HEK293 (cell line): ENCODE results near the gene IFNA2.

ENCODE experiments used
- KLF16 ChIP-seq: fragments of 450-650 bp; formaldehyde crosslinking; IDR thresholded peaks from 2 replicates; pipeline ENCODE4 v1.5.1; 2017; ENCODE audit warnings: missing biosample characterization, missing genetic modification characterization
- MYNN ChIP-seq: fragments of 450-650 bp; formaldehyde crosslinking; IDR thresholded peaks from 2 replicates; pipeline ENCODE4 v1.5.1; 2016; ENCODE audit warnings: missing biosample characterization, missing genetic modification characterization, borderline replicate concordance
- TCF7L2 ChIP-seq: IDR thresholded peaks from 2 replicates; pipeline ENCODE4 v1.6.1; 2011; ENCODE audit warnings: low read depth, mild to moderate bottlenecking, inconsistent platforms, low read length, moderate library complexity, borderline replicate concordance
- ZIC2 ChIP-seq: fragments of 450-650 bp; formaldehyde crosslinking; IDR thresholded peaks from 2 replicates; pipeline ENCODE4 v1.5.1; 2016; ENCODE audit warnings: missing biosample characterization, missing genetic modification characterization
- ZNF133 ChIP-seq: fragments of 450-650 bp; formaldehyde crosslinking; IDR thresholded peaks from 2 replicates; pipeline ENCODE4 v1.5.1; 2016; ENCODE audit warnings: missing biosample characterization, missing genetic modification characterization
- ZNF521 ChIP-seq: fragments of 450-650 bp; formaldehyde crosslinking; IDR thresholded peaks from 2 replicates; pipeline ENCODE4 v1.5.1; 2017; ENCODE audit warnings: missing biosample characterization, mild to moderate bottlenecking, missing genetic modification characterization
- ZNF561 ChIP-seq: fragments of 450-650 bp; IDR thresholded peaks from 2 replicates; pipeline ENCODE4 v1.5.1; 2018; ENCODE audit warnings: missing biosample characterization, missing genetic modification characterization, borderline replicate concordance
- ZNF843 ChIP-seq: fragments of 450-650 bp; formaldehyde crosslinking; IDR thresholded peaks from 2 replicates; pipeline ENCODE4 v1.5.1; 2016; ENCODE audit warnings: missing biosample characterization, missing genetic modification characterization
- ZSCAN23 ChIP-seq: fragments of 450-650 bp; formaldehyde crosslinking; IDR thresholded peaks from 2 replicates; pipeline ENCODE4 v1.5.1; 2016; ENCODE audit warnings: missing biosample characterization, missing genetic modification characterization
- TF ChIP-seq, protein P1 (sequence below): fragments of 450-650 bp; formaldehyde crosslinking; IDR thresholded peaks from 2 replicates; pipeline ENCODE4 v1.5.1; 2016; ENCODE audit warnings: missing biosample characterization, missing genetic modification characterization

GRCh38 chr9:21413624-21414023 lies 28.4 kb upstream of the IFNA2 start:
- TF ChIP-seq KLF16 (tag by site-specific recombination) (no peak), ZSCAN23 (tag by site-specific recombination) (no peak), ZNF843 (tag by site-specific recombination) (no peak), ZIC2 (tag by site-specific recombination) (no peak), TCF7L2 (no peak), ZNF133 (tag by site-specific recombination) (no peak), MYNN (no peak), ZNF521 (tag by site-specific recombination) (no peak), ZNF561 (no peak)
- TF ChIP-seq, protein P1, sequence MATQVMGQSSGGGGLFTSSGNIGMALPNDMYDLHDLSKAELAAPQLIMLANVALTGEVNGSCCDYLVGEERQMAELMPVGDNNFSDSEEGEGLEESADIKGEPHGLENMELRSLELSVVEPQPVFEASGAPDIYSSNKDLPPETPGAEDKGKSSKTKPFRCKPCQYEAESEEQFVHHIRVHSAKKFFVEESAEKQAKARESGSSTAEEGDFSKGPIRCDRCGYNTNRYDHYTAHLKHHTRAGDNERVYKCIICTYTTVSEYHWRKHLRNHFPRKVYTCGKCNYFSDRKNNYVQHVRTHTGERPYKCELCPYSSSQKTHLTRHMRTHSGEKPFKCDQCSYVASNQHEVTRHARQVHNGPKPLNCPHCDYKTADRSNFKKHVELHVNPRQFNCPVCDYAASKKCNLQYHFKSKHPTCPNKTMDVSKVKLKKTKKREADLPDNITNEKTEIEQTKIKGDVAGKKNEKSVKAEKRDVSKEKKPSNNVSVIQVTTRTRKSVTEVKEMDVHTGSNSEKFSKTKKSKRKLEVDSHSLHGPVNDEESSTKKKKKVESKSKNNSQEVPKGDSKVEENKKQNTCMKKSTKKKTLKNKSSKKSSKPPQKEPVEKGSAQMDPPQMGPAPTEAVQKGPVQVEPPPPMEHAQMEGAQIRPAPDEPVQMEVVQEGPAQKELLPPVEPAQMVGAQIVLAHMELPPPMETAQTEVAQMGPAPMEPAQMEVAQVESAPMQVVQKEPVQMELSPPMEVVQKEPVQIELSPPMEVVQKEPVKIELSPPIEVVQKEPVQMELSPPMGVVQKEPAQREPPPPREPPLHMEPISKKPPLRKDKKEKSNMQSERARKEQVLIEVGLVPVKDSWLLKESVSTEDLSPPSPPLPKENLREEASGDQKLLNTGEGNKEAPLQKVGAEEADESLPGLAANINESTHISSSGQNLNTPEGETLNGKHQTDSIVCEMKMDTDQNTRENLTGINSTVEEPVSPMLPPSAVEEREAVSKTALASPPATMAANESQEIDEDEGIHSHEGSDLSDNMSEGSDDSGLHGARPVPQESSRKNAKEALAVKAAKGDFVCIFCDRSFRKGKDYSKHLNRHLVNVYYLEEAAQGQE (tag by site-specific recombination), result no peak
